ENCODE data around the gene STAT5B.

STAT5B gene

DNA sequence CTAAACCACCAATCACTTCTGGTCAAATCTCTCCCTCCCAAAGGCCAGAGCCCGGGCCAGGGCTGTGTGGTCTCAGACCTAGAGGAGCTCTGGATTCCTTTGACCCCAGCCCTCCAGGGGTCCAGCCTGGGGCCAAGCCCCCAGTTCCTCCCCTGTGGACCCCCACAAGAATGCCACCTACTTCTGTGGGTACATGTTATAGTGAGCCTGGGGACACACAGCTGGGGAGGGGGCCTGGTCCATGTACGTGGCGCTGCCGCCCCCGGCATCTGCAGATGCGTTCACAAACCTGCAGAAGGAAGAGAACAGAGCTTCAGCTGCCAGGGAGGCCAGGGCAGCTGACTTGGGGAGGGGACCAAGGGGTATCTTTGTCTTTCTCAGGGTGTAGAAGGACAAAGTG, 74.0 kb downstream of the STAT5B start:
- no peak overlapping the region for H3K27ac ChIP-seq
- H3K9me3 ChIP-seq = no peaks in the 10 kb centered on the region
- H3K36me3 ChIP-seq = peaks cover 79% of the 10 kb centered on the region
- TF ChIP-seq, protein P1, sequence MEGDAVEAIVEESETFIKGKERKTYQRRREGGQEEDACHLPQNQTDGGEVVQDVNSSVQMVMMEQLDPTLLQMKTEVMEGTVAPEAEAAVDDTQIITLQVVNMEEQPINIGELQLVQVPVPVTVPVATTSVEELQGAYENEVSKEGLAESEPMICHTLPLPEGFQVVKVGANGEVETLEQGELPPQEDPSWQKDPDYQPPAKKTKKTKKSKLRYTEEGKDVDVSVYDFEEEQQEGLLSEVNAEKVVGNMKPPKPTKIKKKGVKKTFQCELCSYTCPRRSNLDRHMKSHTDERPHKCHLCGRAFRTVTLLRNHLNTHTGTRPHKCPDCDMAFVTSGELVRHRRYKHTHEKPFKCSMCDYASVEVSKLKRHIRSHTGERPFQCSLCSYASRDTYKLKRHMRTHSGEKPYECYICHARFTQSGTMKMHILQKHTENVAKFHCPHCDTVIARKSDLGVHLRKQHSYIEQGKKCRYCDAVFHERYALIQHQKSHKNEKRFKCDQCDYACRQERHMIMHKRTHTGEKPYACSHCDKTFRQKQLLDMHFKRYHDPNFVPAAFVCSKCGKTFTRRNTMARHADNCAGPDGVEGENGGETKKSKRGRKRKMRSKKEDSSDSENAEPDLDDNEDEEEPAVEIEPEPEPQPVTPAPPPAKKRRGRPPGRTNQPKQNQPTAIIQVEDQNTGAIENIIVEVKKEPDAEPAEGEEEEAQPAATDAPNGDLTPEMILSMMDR (IDR thresholded peaks at IDR 0.05) = no peak
- no peak overlapping the region for H3K4me3 ChIP-seq (ENCODE audit: low read depth in 1 of 2, low read length in 1 of 2)
- peaks cover 9 to 12% of the 10 kb centered on the region in 2 experiments for H3K4me1 ChIP-seq (ENCODE audit: control insufficient read depth in 1 of 2, insufficient read depth in 1 of 2, low read depth in 1 of 2, low read length in 1 of 2)
- H3K27me3 ChIP-seq = no peaks in the 10 kb centered on the region

DNA sequence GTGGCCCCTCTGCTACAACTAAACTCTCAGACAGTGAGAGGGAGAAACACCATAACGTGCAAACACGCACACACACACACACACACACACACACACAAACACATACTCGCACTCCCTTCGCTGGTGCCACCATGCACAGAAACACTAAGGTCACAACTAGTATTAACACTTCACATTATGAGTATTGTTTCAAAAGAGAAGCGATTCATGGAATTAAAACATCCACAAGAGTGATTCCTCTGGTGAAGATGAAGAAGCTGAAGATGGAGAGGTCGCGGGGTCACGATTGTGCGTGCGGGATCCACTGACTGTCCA, 74.8 kb downstream of the STAT5B start:
- H3K36me3 ChIP-seq = peaks cover 72% of the 10 kb centered on the region
- H3K4me1 ChIP-seq (ENCODE audit: control insufficient read depth in 1 of 2, insufficient read depth in 1 of 2, low read depth in 1 of 2, low read length in 1 of 2) = peaks cover 9 to 12% of the 10 kb centered on the region in 2 experiments

DNA sequence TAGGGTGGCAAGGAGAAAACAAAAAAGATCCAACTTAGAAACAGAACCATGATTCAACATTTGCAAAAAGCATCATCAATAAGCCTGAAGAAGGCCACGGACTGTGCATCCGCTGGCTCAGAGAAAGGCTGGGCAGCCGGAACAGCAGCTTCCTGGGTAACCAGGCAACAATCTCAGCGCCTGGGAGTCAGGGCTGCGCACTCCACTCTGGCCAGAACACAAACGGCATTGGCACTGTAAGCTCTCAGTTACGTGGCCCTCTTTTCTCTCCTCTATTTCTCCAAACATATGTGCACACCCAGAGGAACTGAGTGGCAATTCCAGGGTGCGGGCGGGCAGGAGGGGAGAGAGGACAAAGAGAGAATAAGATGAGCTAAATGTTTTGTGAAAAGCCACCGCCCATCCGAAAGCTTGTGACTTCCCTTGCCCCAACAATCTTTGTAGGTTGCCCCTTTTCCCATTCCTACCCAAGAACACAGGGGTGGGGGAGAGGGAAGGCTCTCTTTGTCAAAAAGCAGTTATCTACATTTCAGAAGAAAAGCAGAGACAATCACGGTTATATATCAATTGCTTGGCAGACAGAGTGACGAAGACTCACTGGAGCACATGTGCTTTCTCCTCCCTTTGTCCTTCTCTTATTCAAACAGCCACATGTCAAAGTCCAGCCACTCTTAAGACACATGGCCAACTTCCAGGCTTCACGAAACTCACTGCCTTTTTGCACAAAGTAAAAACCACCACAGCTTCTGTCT, 75.3 kb downstream of the STAT5B start:
- TF ChIP-seq, protein P1 (IDR thresholded peaks at IDR 0.05) = no peak
- no peak overlapping the region for H3K4me3 ChIP-seq (ENCODE audit: low read depth in 1 of 2, low read length in 1 of 2)
- H3K9me3 ChIP-seq = no peaks in the 10 kb centered on the region
- peak overlapping the region; percentile 23 for H3K27ac ChIP-seq
- H3K4me1 ChIP-seq (ENCODE audit: control insufficient read depth in 1 of 2, insufficient read depth in 1 of 2, low read depth in 1 of 2, low read length in 1 of 2) = peaks cover 6 to 7% of the 10 kb centered on the region in 2 experiments
- peaks cover 66% of the 10 kb centered on the region for H3K36me3 ChIP-seq
- H3K27me3 ChIP-seq = no peaks in the 10 kb centered on the region

More for the DNA sequence above, 74.8 kb downstream of the STAT5B start:
- TF ChIP-seq, protein P1 (IDR thresholded peaks at IDR 0.05) = no peak
- Histone ChIP-seq H3K27ac (peak overlapping the region; percentile 23), H3K9me3 (no peaks in the 10 kb centered on the region), H3K4me3 (ENCODE audit: low read depth in 1 of 2, low read length in 1 of 2) (no peak overlapping the region), H3K27me3 (no peaks in the 10 kb centered on the region)

DNA sequence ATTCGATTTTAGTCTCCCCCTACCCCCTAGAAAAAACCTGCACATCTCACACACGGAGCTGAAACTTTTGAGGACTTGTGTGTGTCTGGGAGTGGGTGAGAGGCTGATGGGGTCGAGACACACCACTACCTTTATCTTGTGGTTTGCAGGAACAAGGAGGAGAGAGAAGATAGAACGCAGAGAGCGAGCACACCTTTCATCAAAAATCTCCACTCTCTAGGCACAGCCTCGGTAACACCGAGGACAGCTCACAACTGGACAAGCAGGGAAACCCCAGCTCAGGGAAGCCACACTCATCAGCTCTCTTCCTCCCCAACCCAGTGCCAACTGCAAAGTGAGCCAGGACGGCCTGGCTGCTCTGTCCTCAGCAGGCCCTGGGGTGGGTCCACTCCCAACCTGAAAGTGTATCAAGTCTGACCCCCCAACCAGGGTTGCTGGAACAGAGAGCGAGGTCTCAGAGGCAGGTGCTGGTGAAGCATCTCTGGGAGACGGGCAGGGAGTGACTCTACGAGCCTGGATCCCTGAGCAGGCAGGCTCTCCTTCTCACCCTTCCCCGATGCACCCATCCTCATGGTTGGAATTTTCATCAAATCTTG, 76.7 kb downstream of the STAT5B start:
- peaks cover 10 to 11% of the 10 kb centered on the region in 2 experiments for H3K4me1 ChIP-seq (ENCODE audit: control insufficient read depth in 1 of 2, insufficient read depth in 1 of 2, low read depth in 1 of 2, low read length in 1 of 2)
- H3K36me3 ChIP-seq = peaks cover 53% of the 10 kb centered on the region
- H3K4me3 ChIP-seq (ENCODE audit: low read depth in 1 of 2, low read length in 1 of 2) = no peak overlapping the region
- H3K27ac ChIP-seq = peak overlapping the region; percentile 86
- no peaks in the 10 kb centered on the region for H3K27me3 ChIP-seq
- TF ChIP-seq, protein P1 (IDR thresholded peaks at IDR 0.05) = no peak
- no peaks in the 10 kb centered on the region for H3K9me3 ChIP-seq

DNA sequence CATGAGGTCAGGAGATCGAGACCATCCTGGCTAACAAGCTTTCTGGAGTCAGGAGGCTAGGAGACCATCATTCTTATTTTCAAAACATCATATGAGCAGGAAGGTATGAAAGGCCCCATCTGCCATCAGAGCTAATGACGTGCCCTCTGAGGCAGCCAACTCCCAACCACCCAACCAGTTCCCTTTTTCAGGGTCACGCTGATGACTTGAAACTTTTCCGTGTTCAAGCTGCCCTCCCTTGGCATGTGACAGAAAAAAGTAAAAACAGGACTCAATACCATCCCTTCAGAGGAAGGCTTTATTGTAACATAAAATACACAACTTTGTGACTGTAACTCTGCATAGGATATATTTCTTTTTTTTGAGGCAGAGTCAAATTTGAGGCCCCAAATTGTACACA, 77.3 kb downstream of the STAT5B start:
- TF ChIP-seq, protein P1 (IDR thresholded peaks at IDR 0.05) = no peak
- peaks cover 47% of the 10 kb centered on the region for H3K36me3 ChIP-seq
- no peaks in the 10 kb centered on the region for H3K27me3 ChIP-seq
- H3K9me3 ChIP-seq = no peaks in the 10 kb centered on the region
- peaks cover 16 to 17% of the 10 kb centered on the region in 2 experiments for H3K4me1 ChIP-seq (ENCODE audit: control insufficient read depth in 1 of 2, insufficient read depth in 1 of 2, low read depth in 1 of 2, low read length in 1 of 2)
- H3K4me3 ChIP-seq (ENCODE audit: low read depth in 1 of 2, low read length in 1 of 2) = no peak overlapping the region
- H3K27ac ChIP-seq = peak overlapping the region; percentile 86
